SK-N-SH treated with all-trans-retinoic acid at 6 μM for 48 hours (cell line): ENCODE results near the gene RNPEPL1.

Experiments used
- ATAC-seq: fragments of 200-7000 bp; cut with Tn5 transposase; 3 replicates; pipeline ENCODE4 v1.9.1; 2020; ENCODE audit warnings: mild to moderate bottlenecking, moderate library complexity
- ARNTL ChIP-seq: fragments of 450-650 bp; formaldehyde crosslinking; IDR thresholded peaks from 2 replicates; pipeline ENCODE4 v1.5.0; 2020; ENCODE audit warnings: low read depth, mild to moderate bottlenecking, moderate library complexity, borderline replicate concordance
- BACH2 ChIP-seq: fragments of 250-450 bp; sonication (Bioruptor Pico); IDR thresholded peaks from 2 replicates; pipeline ENCODE4 v1.9.0; 2021; ENCODE audit warnings: mild to moderate bottlenecking, borderline replicate concordance
- CSDC2 ChIP-seq: fragments of 250-450 bp; sonication (Bioruptor Pico); IDR thresholded peaks from 2 replicates; pipeline ENCODE4 v1.5.0; 2020; ENCODE audit warnings: mild to moderate bottlenecking, moderate library complexity
- CSRNP3 ChIP-seq: fragments of 250-450 bp; sonication (Bioruptor Pico); IDR thresholded peaks from 2 replicates; pipeline ENCODE4 v1.5.1; 2021; ENCODE audit warnings: mild to moderate bottlenecking, moderate library complexity
- ESRRG ChIP-seq: fragments of 250-450 bp; sonication (Bioruptor Pico); IDR thresholded peaks from 2 replicates; pipeline ENCODE4 v1.6.1; 2021; ENCODE audit warnings: mild to moderate bottlenecking
- GLIS3 ChIP-seq: fragments of 250-450 bp; sonication (Bioruptor Pico); IDR thresholded peaks from 2 replicates; pipeline ENCODE4 v1.5.0; 2020; ENCODE audit warnings: mild to moderate bottlenecking, moderate library complexity
- ISL1 ChIP-seq: fragments of 250-450 bp; sonication (Bioruptor Pico); IDR thresholded peaks from 2 replicates; pipeline ENCODE4 v2.1.2; 2022; ENCODE audit warnings: mild to moderate bottlenecking, moderate library complexity
- OSR1 ChIP-seq: fragments of 250-450 bp; sonication (Bioruptor Pico); IDR thresholded peaks from 2 replicates; pipeline ENCODE4 v1.8.0; 2022; ENCODE audit warnings: moderate library complexity, mild to moderate bottlenecking, inconsistent platforms
- POU6F1 ChIP-seq: fragments of 250-450 bp; sonication (Bioruptor Pico); IDR thresholded peaks from 2 replicates; pipeline ENCODE4 v1.8.0; 2021; ENCODE audit warnings: low read depth, mild to moderate bottlenecking, moderate library complexity, borderline replicate concordance
- RARB ChIP-seq: fragments of 250-450 bp; sonication (Bioruptor Pico); IDR thresholded peaks from 2 replicates; pipeline ENCODE4 v1.8.0; 2021; ENCODE audit warnings: mild to moderate bottlenecking, moderate library complexity
- SNAI2 ChIP-seq: fragments of 250-450 bp; sonication (Bioruptor Pico); IDR thresholded peaks from 2 replicates; pipeline ENCODE4 v1.5.0; 2020; ENCODE audit warnings: mild to moderate bottlenecking, moderate library complexity
- TCF4 ChIP-seq: fragments of 250-450 bp; sonication (Bioruptor Pico); IDR thresholded peaks from 2 replicates; pipeline ENCODE4 v1.8.0; 2021; ENCODE audit warnings: mild to moderate bottlenecking, moderate library complexity, borderline replicate concordance
- TOX ChIP-seq: fragments of 250-450 bp; sonication (Bioruptor Pico); IDR thresholded peaks from 2 replicates; pipeline ENCODE4 v1.8.0; 2021; ENCODE audit warnings: mild to moderate bottlenecking, moderate library complexity, borderline replicate concordance
- TSHZ2 ChIP-seq: fragments of 250-450 bp; sonication (Bioruptor Pico); IDR thresholded peaks from 2 replicates; pipeline ENCODE4 v1.5.0; 2020; ENCODE audit warnings: mild to moderate bottlenecking, moderate library complexity
- ZC3H10 ChIP-seq: fragments of 250-450 bp; sonication (Bioruptor Pico); IDR thresholded peaks from 2 replicates; pipeline ENCODE4 v1.5.1; 2021; ENCODE audit warnings: mild to moderate bottlenecking, moderate library complexity
- ZFP3 ChIP-seq: fragments of 250-450 bp; sonication (Bioruptor Pico); IDR thresholded peaks from 2 replicates; pipeline ENCODE4 v1.5.0; 2020; ENCODE audit warnings: mild to moderate bottlenecking, moderate library complexity
- ZFP30 ChIP-seq: fragments of 450-650 bp; formaldehyde crosslinking; IDR thresholded peaks from 2 replicates; pipeline ENCODE4 v1.5.0; 2022; ENCODE audit warnings: mild to moderate bottlenecking, moderate library complexity
- ZNF8 ChIP-seq: fragments of 450-650 bp; formaldehyde crosslinking; IDR thresholded peaks from 2 replicates; pipeline ENCODE4 v1.5.0; 2020; ENCODE audit warnings: mild to moderate bottlenecking, moderate library complexity

The RNPEPL1 gene

GRCh38 chr2:240524963-240525718 is 43.1 kb upstream of the RNPEPL1 start:
- no peak for ATAC-seq
- TF ChIP-seq ESRRG (CRISPR knock-in tag) (no peak), SNAI2 (CRISPR knock-in tag) (no peak), POU6F1 (no peak), ZFP30 (CRISPR knock-in tag) (no peak)

- no peak for TF ChIP-seq ZNF8 (CRISPR knock-in tag)
- no peak for TF ChIP-seq ZFP30 (CRISPR knock-in tag)
- no peak for TF ChIP-seq GLIS3 (CRISPR knock-in tag)
- TF ChIP-seq TSHZ2 (CRISPR knock-in tag): no peak
- TF ChIP-seq POU6F1: no peak
- no peak for TF ChIP-seq ISL1 (CRISPR knock-in tag)
- TF ChIP-seq SNAI2 (CRISPR knock-in tag): no peak
- no peak for TF ChIP-seq ARNTL (CRISPR knock-in tag)
- no peak for TF ChIP-seq TOX (CRISPR knock-in tag)
- no peak for TF ChIP-seq BACH2
- no peak for TF ChIP-seq OSR1 (CRISPR knock-in tag)
- TF ChIP-seq CSDC2: no peak
- no peak for TF ChIP-seq ZC3H10 (CRISPR knock-in tag)
- TF ChIP-seq RARB (CRISPR knock-in tag): no peak
- no peak for TF ChIP-seq CSRNP3 (CRISPR knock-in tag)
- TF ChIP-seq ZFP3 (CRISPR knock-in tag): no peak
- no peak for ATAC-seq
Measured at GRCh38 chr2:240525802-240526201, 42.5 kb upstream of the RNPEPL1 start.

- TF ChIP-seq ZFP3 (CRISPR knock-in tag) (no peak), ZNF8 (CRISPR knock-in tag) (no peak), SNAI2 (CRISPR knock-in tag) (no peak), TCF4 (CRISPR knock-in tag) (no peak), TSHZ2 (CRISPR knock-in tag) (no peak), ZC3H10 (CRISPR knock-in tag) (no peak), CSRNP3 (CRISPR knock-in tag) (no peak), BACH2 (no peak), TOX (CRISPR knock-in tag) (no peak)
- no peak for ATAC-seq
Measured at GRCh38 chr2:240526521-240526920, 41.8 kb upstream of the RNPEPL1 start.
